ENCODE measurements around the gene FATE1. TPM values are rescaled to one million over a fixed set of nuclear protein-coding genes. Genes with fewer than 3 reads are reported as not detected.

The FATE1 gene
- total RNA-seq, 2 experiments from 2014 or later, result not detected

- intact Hi-C loops (cut with micrococcal nuclease; ENCODE audit: unreplicated experiment), result loop anchor here (5.0 kb wide), 1 partner anchor 879 kb away; no protein-coding TSS in a partner anchor
- Histone ChIP-seq H3K36me3 (ENCODE audit: insufficient read depth, low read length) (no peaks in the 10 kb centered on the region), H3K4me1 (ENCODE audit: insufficient read depth, low read length, poor library complexity, severe bottlenecking) (no peaks in the 10 kb centered on the region), H3K9me2 (ENCODE audit: insufficient read depth, low read length) (no peaks in the 10 kb centered on the region), H3K4me3 (ENCODE audit: low read depth, low read length, poor library complexity, severe bottlenecking) (no peak overlapping the region), H3K79me2 (ENCODE audit: insufficient read depth, low read depth, low read length) (no peaks in the 10 kb centered on the region), H3K27ac (ENCODE audit: low read depth, low read length, poor library complexity, severe bottlenecking) (no peak overlapping the region), H3K4me2 (ENCODE audit: low read length) (no peak overlapping the region), H2AFZ (ENCODE audit: low read length) (no peak overlapping the region), H4K20me1 (ENCODE audit: insufficient read depth, low read length) (no peaks in the 10 kb centered on the region), H3K9me3 (ENCODE audit: low read length) (no peaks in the 10 kb centered on the region)
- BruUV-seq (replicated peaks), result no TSS peak
- TF ChIP-seq EZH2phosphoT487 (IDR thresholded peaks at IDR 0.05; ENCODE audit: borderline replicate concordance, low read depth, low read length), result no peak
- TF ChIP-seq, protein P1, sequence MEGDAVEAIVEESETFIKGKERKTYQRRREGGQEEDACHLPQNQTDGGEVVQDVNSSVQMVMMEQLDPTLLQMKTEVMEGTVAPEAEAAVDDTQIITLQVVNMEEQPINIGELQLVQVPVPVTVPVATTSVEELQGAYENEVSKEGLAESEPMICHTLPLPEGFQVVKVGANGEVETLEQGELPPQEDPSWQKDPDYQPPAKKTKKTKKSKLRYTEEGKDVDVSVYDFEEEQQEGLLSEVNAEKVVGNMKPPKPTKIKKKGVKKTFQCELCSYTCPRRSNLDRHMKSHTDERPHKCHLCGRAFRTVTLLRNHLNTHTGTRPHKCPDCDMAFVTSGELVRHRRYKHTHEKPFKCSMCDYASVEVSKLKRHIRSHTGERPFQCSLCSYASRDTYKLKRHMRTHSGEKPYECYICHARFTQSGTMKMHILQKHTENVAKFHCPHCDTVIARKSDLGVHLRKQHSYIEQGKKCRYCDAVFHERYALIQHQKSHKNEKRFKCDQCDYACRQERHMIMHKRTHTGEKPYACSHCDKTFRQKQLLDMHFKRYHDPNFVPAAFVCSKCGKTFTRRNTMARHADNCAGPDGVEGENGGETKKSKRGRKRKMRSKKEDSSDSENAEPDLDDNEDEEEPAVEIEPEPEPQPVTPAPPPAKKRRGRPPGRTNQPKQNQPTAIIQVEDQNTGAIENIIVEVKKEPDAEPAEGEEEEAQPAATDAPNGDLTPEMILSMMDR (conservative IDR thresholded peaks at IDR 0.05; ENCODE audit: low read length), result no peak; the same call in 1 of the 2 replicates
- CTCF ChIA-PET (ENCODE audit: unreplicated experiment), result no interaction called here
- POLR2A ChIA-PET, result no interaction called here
- DNase-seq (ENCODE audit: low spot score), result no peak
These were observed 37.6 kb downstream of the FATE1 start for GRCh38 chrX:151753313-151754046.

DNA sequence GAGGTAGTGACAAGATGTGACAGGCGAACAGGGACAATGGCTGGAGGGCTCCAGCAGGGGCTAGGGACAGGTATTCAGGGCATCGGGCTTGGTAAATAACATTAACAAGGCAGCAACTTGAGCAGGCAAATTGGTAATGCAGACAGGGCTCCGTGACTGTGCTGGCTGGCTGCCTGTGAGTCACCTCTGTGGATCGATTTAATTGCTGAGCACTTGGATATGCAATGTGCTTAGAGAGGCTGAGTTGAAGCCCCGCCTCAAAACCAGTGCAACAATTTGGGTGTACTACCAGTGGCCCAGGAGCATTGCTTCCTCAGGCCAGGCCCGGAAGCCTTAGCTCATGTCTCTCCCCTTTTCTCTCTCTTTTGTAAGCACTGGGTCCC lies 38.2 kb downstream of the FATE1 start:
- H3K27ac ChIP-seq (ENCODE audit: low read depth, low read length, poor library complexity, severe bottlenecking), result no peak overlapping the region
- no peak overlapping the region for H3K4me2 ChIP-seq (ENCODE audit: low read length)
- intact Hi-C loops (cut with micrococcal nuclease; ENCODE audit: unreplicated experiment), result loop anchor here (5.0 kb wide), 1 partner anchor 878 kb away; no protein-coding TSS in a partner anchor
- no peaks in the 10 kb centered on the region for H3K4me1 ChIP-seq (ENCODE audit: insufficient read depth, low read length, poor library complexity, severe bottlenecking)
- ChIA-PET POLR2A (no interaction called here), CTCF (ENCODE audit: unreplicated experiment) (no interaction called here)
- no TSS peak for BruUV-seq (replicated peaks)
- no peaks in the 10 kb centered on the region for H4K20me1 ChIP-seq (ENCODE audit: insufficient read depth, low read length)
- no peaks in the 10 kb centered on the region for H3K9me3 ChIP-seq (ENCODE audit: low read length)
- H3K9me2 ChIP-seq (ENCODE audit: insufficient read depth, low read length), result no peaks in the 10 kb centered on the region
- H2AFZ ChIP-seq (ENCODE audit: low read length), result no peak overlapping the region
- no peak for DNase-seq (ENCODE audit: low spot score)
- TF ChIP-seq, protein P1 (conservative IDR thresholded peaks at IDR 0.05; ENCODE audit: low read length), result no peak
- no peak for TF ChIP-seq EZH2phosphoT487 (IDR thresholded peaks at IDR 0.05; ENCODE audit: borderline replicate concordance, low read depth, low read length)
- H3K4me3 ChIP-seq (ENCODE audit: low read depth, low read length, poor library complexity, severe bottlenecking), result no peak overlapping the region
- H3K79me2 ChIP-seq (ENCODE audit: insufficient read depth, low read depth, low read length), result no peaks in the 10 kb centered on the region
- no peaks in the 10 kb centered on the region for H3K36me3 ChIP-seq (ENCODE audit: insufficient read depth, low read length)

DNA sequence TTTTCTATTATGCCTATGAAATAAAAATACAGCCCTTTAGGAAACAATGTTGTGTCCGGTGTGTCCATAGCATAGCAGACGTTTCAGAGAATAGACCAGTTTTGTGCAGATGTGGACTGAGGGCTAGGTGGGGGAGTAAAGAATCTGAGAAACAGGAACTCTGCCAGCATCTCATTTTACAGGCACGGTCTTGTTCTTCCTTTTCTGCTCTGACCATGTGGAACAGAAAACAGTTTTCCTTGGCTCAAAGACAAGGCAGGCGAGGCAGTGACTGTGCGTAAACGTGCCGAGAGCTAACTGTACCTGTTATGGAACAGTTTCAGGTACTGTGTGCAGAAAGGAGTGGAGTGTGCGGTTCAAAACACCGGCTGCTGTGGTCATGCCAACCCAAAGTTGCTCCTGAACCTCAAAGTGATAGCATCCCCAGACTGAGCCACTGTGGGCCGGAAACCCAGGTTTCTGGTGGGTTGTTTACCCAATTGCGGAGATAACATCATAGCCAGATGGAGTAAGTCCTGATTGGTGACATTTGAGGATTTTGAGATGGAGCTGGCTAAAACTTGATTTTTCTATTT lies 38.9 kb downstream of the FATE1 start:
- H3K4me2 ChIP-seq (ENCODE audit: low read length), result no peak overlapping the region
- ChIA-PET CTCF (ENCODE audit: unreplicated experiment) (no interaction called here), POLR2A (no interaction called here)
- no peak overlapping the region for H3K27ac ChIP-seq (ENCODE audit: low read depth, low read length, poor library complexity, severe bottlenecking)
- intact Hi-C loops (cut with micrococcal nuclease; ENCODE audit: unreplicated experiment), result loop anchor here (5.0 kb wide), 1 partner anchor 878 kb away; no protein-coding TSS in a partner anchor
- TF ChIP-seq, protein P1 (conservative IDR thresholded peaks at IDR 0.05; ENCODE audit: low read length), result no peak
- no peak for TF ChIP-seq EZH2phosphoT487 (IDR thresholded peaks at IDR 0.05; ENCODE audit: borderline replicate concordance, low read depth, low read length)
- H4K20me1 ChIP-seq (ENCODE audit: insufficient read depth, low read length), result no peaks in the 10 kb centered on the region
- no TSS peak for BruUV-seq (replicated peaks)
- H3K9me2 ChIP-seq (ENCODE audit: insufficient read depth, low read length), result no peaks in the 10 kb centered on the region
- H3K4me1 ChIP-seq (ENCODE audit: insufficient read depth, low read length, poor library complexity, severe bottlenecking), result no peaks in the 10 kb centered on the region
- no peak overlapping the region for H2AFZ ChIP-seq (ENCODE audit: low read length)
- H3K36me3 ChIP-seq (ENCODE audit: insufficient read depth, low read length), result no peaks in the 10 kb centered on the region
- no peak for DNase-seq (ENCODE audit: low spot score)
- H3K79me2 ChIP-seq (ENCODE audit: insufficient read depth, low read depth, low read length), result no peaks in the 10 kb centered on the region
- H3K4me3 ChIP-seq (ENCODE audit: low read depth, low read length, poor library complexity, severe bottlenecking), result no peak overlapping the region
- no peaks in the 10 kb centered on the region for H3K9me3 ChIP-seq (ENCODE audit: low read length)
